Astrocyte (in vitro differentiated cells and primary cell): Measurements from ENCODE around the gene COX10. TPM values are rescaled to one million over a fixed set of nuclear protein-coding genes. Genes with fewer than 3 reads are reported as not detected.
A peak's percentile ranks its signal among the peaks of the same experiment; 100 is the strongest.
"Not testable (repeated sequence)": the region's sequence is repeated elsewhere in the genome, so short reads cannot be mapped to it uniquely, and the experiment has no call there.

Experiments
- DNase-seq: peaks from one replicate; pipeline ENCODE4 v3.0.0-alpha.2; 2010; ENCODE audit warnings: low read depth
- FAIRE-seq: peaks from 2 replicates; lab custom pipeline; 2011; peaks lifted over from hg19 to GRCh38; lab: Jason Lieb, UNC
- H2AFZ ChIP-seq: 2 replicates; pipeline ENCODE4 v1.6.0; 2012; ENCODE audit warnings: low read depth, low read length, inconsistent platforms
- H3K27ac ChIP-seq: 2 replicates; pipeline ENCODE4 v1.5.1; 2011; ENCODE audit warnings: low read depth, low read length, inconsistent platforms
- H3K27me3 ChIP-seq: 2 replicates; pipeline ENCODE4 v1.6.0; 2011; ENCODE audit warnings: low read length, inconsistent platforms; ENCODE audit not compliant: insufficient read depth
- H3K36me3 ChIP-seq: 2 replicates; pipeline ENCODE4 v1.5.1; 2011; ENCODE audit warnings: low read length, inconsistent platforms; ENCODE audit not compliant: insufficient read depth
- H3K4me1 ChIP-seq: 2 replicates; pipeline ENCODE4 v1.5.1; 2011; ENCODE audit warnings: low read length, inconsistent platforms; ENCODE audit not compliant: insufficient read depth
- H3K4me2 ChIP-seq: 2 replicates; pipeline ENCODE4 v1.6.0; 2012; ENCODE audit warnings: low read length, inconsistent platforms
- H3K4me3 ChIP-seq: 2 replicates; pipeline ENCODE4 v1.5.1; 2011; ENCODE audit warnings: low read depth, mild to moderate bottlenecking, low read length, inconsistent platforms; ENCODE audit not compliant: insufficient read depth
- H3K79me2 ChIP-seq: 2 replicates; pipeline ENCODE4 v1.6.0; 2012; ENCODE audit warnings: mild to moderate bottlenecking, low read length, inconsistent platforms; ENCODE audit not compliant: insufficient read depth
- H3K9ac ChIP-seq: 2 replicates; pipeline ENCODE4 v1.6.0; 2012; ENCODE audit warnings: mild to moderate bottlenecking, low read length, inconsistent platforms
- H3K9me3 ChIP-seq: 2 replicates; pipeline ENCODE4 v1.5.1; 2012; ENCODE audit warnings: low read depth, mild to moderate bottlenecking, low read length, inconsistent platforms; ENCODE audit not compliant: insufficient read depth
- H4K20me1 ChIP-seq: 2 replicates; pipeline ENCODE4 v1.6.0; 2012; ENCODE audit warnings: low read length, inconsistent platforms; ENCODE audit not compliant: insufficient read depth
- H3K27ac Mint-ChIP-seq: one replicate; pipeline ENCODE4 v1.8.0; 2021; ENCODE audit warnings: mild to moderate bottlenecking, mixed read lengths; ENCODE audit not compliant: unreplicated experiment
- H3K27me3 Mint-ChIP-seq: one replicate; pipeline ENCODE4 v1.8.0; 2021; ENCODE audit warnings: low read depth, mixed read lengths; ENCODE audit not compliant: unreplicated experiment
- H3K36me3 Mint-ChIP-seq: one replicate; pipeline ENCODE4 v1.8.0; 2021; ENCODE audit warnings: low read depth, mixed read lengths; ENCODE audit not compliant: unreplicated experiment
- H3K4me1 Mint-ChIP-seq: one replicate; pipeline ENCODE4 v1.8.0; 2021; ENCODE audit warnings: low read depth, mixed read lengths; ENCODE audit not compliant: unreplicated experiment
- H3K4me3 Mint-ChIP-seq: one replicate; pipeline ENCODE4 v1.8.0; 2021; ENCODE audit warnings: mild to moderate bottlenecking, moderate library complexity, mixed read lengths; ENCODE audit not compliant: unreplicated experiment
- H3K9me3 Mint-ChIP-seq: one replicate; pipeline ENCODE4 v1.8.0; 2021; ENCODE audit warnings: mild to moderate bottlenecking, mixed read lengths; ENCODE audit not compliant: unreplicated experiment
- total RNA-seq: library from RNA; stranded (reverse); gene quantifications from 2 replicates; pipeline ENCODE4 v1.2.1, GENCODE V29; 2021

The COX10 gene
- total RNA-seq, 1 donor from 2014 or later: 16.4 TPM

DNA sequence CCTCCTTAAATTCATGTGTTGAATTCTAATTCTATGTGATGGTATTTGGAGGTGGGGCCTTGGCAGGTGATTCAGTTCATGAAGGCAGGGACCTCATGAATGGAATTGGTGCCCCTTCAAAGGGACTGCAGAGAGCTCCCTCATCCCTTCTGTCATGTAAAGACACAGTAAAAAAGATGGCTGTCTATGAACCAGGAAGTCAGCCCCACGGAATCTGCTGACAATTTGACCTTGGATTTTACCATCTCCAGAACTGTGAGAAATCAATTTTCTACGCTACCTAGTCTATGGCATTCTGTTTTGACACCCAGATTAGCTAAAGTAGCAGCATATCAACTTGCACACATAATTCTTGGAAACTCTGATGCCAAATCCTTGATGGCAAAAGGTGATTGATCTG lies 165.7 kb downstream of the COX10 start:
- not testable (repeated sequence) for FAIRE-seq, H2AFZ ChIP-seq, H4K20me1 ChIP-seq, H3K4me1 Mint-ChIP-seq, H3K9me3 ChIP-seq, DNase-seq, H3K79me2 ChIP-seq, H3K4me3 Mint-ChIP-seq, H3K9ac ChIP-seq, H3K36me3 Mint-ChIP-seq, H3K4me2 ChIP-seq, H3K9me3 Mint-ChIP-seq, H3K4me1 ChIP-seq, H3K27ac Mint-ChIP-seq, H3K27ac ChIP-seq, H3K36me3 ChIP-seq, H3K27me3 Mint-ChIP-seq, H3K4me3 ChIP-seq, H3K27me3 ChIP-seq

DNA sequence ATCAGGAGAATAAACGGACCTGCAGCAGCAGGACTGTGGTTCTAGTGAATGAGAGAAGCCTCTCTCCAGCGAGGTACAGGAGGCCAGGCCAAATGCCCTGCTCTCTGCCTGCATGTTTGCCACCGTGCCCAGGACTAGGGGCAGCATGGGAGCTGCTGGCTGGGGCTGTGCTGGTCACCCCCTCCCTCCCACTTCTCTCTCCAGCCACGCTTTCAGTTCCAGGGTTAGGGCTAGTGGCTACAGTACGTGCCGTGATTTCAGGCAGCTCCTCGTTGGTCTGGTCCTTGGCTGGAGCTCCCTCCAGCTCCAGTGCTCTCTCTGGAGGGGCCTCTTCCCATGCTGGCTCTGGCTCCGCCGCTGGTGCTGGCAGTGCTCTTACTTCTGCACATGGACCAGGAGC lies 166.7 kb downstream of the COX10 start:
- not testable (repeated sequence) for DNase-seq, H3K9me3 ChIP-seq, FAIRE-seq, H3K4me3 Mint-ChIP-seq, H3K27ac ChIP-seq, H2AFZ ChIP-seq, H3K36me3 ChIP-seq, H3K27me3 Mint-ChIP-seq, H3K27me3 ChIP-seq, H3K27ac Mint-ChIP-seq, H3K4me3 ChIP-seq, H3K4me2 ChIP-seq, H3K9ac ChIP-seq, H3K36me3 Mint-ChIP-seq, H3K9me3 Mint-ChIP-seq, H3K4me1 ChIP-seq, H4K20me1 ChIP-seq, H3K4me1 Mint-ChIP-seq, H3K79me2 ChIP-seq

DNA sequence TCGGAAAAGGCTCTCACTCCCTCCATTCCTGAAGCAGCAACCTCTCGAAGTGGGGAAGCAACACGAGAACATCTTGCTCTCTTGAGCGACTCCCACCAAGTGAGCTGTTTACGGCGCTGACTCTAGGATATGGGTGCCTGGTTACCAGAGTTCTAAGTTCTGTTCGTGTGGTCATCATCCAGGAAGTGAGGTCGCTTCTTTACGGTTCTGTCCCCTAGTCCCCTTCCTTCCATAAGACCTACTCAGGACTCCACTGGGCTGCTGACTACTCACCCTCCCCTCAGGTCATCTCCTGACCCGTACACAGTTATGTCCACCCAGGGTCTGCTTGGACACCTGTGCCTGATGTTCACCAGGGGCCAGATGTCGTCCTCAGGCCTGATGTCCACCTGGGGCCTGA lies 167.5 kb downstream of the COX10 start, which contains the start of gene CDRT15:
CDRT15 (minus strand) TSS at position 101 of the 400 bp plus-strand sequence; CDS start at position 72, 29 bp downstream.
- H3K4me3 Mint-ChIP-seq, FAIRE-seq, H3K4me1 Mint-ChIP-seq, H4K20me1 ChIP-seq, H3K27ac Mint-ChIP-seq, H3K9me3 ChIP-seq, H3K4me3 ChIP-seq, H3K27me3 ChIP-seq, DNase-seq, H3K36me3 ChIP-seq, H3K9ac ChIP-seq, H3K4me1 ChIP-seq, H3K4me2 ChIP-seq, H3K27me3 Mint-ChIP-seq, H3K27ac ChIP-seq, H3K9me3 Mint-ChIP-seq, H2AFZ ChIP-seq, H3K36me3 Mint-ChIP-seq, H3K79me2 ChIP-seq: not testable (repeated sequence)

DNA sequence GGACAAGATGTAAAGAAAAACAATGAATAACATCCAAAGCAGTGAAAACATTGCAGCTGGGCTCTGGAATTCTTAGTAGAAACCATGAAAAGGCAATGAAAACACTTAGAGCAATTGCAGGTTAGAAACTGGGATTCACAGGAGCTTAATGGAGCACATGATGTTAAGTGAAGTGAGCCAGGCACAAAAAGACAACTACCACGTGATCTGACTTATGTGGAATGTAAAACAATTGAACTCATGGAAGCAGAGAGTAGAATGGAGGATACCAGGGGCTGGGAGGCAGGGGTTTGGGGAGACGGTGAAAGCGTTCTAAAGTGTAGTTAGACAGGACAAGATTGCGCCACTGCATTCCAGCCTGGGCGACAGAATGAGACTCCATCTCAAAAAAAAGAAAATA lies 170.0 kb downstream of the COX10 start:
- H3K9me3 ChIP-seq, H3K36me3 ChIP-seq, H3K4me2 ChIP-seq, H3K9ac ChIP-seq, H3K4me3 Mint-ChIP-seq, H3K4me3 ChIP-seq, H3K27me3 Mint-ChIP-seq, H3K36me3 Mint-ChIP-seq, H3K27ac ChIP-seq, H2AFZ ChIP-seq, H3K4me1 ChIP-seq, H3K9me3 Mint-ChIP-seq, DNase-seq, H3K27ac Mint-ChIP-seq, H3K79me2 ChIP-seq, H3K4me1 Mint-ChIP-seq, H4K20me1 ChIP-seq, H3K27me3 ChIP-seq: not testable (repeated sequence)
- FAIRE-seq: peak; percentile 45
